Stimulated activated CD8-positive, alpha-beta memory T cell treated with anti-CD3 and anti-CD28 coated beads, Interleukin-15, amount 100 ng/mL, for 48 hours (primary cell): ENCODE measurements around the gene HSP90AB1.

Experiments
- DNase-seq, 2 donors: peaks; one replicate each; pipeline ENCODE4 v3.0.0-alpha.2; 2020; ENCODE audit warnings: low read depth in 2 of 2

The HSP90AB1 gene

DNA sequence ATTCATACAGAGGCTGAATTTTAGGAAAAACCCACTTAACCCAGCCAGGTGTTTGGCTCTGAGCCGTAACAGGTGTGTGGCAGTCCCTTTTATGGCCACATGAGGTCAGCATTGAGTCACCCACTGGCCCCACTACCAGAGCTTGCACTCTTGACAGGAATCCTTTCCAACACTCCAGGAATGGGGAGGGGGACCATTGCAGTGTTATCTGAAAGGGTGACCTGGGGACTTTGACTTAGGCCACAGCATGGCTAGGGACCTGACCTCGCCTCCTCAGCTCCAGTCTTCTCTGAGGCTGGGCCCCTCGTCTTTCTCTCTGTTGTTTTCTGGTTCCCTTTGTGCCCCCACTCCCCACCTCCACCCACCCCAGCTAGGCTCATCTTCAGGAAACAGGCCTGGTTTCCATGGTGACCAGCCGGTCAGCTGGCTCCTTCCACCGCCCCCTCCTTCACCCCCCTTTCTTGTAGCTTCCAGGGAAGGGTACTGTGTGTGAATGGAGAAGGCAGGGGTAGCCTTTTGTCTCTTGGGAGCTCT is 21.3 kb downstream of the HSP90AB1 start:
- no peak for DNase-seq

DNA sequence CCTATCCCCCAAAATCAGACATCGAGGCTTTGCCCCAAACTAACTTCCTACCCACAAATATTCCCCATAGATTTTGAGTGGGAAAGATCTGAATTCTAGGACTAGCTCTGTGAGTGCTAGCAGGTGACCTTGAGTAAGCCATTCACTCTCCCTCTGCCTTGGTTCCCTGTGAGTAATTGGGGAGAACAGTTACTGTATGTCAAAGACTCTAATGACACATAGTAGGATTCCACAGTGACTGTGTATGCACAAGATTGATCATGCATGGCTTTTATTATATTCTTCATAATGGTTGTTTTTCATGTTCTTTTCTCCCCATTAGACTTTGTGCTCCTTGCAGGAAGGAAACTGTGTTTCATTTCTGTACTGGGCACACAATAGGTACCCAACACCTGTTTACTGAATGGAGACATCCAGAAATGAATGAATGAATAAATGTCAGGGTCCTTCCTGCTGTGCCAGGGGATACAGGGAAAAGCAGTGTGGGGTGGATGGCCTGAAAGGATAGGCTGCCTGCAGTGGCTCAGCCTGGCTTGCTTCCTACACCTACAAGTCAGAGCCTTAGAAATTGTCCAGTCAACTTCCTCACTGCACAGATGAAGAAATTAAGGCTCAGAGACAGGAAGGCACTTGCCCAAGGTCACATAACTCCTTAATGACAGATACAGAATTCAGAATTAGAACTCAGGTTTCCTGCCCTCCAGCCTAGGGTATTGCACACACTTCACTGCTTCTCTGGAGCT is 22.4 kb downstream of the HSP90AB1 start:
- no peak for DNase-seq

DNA sequence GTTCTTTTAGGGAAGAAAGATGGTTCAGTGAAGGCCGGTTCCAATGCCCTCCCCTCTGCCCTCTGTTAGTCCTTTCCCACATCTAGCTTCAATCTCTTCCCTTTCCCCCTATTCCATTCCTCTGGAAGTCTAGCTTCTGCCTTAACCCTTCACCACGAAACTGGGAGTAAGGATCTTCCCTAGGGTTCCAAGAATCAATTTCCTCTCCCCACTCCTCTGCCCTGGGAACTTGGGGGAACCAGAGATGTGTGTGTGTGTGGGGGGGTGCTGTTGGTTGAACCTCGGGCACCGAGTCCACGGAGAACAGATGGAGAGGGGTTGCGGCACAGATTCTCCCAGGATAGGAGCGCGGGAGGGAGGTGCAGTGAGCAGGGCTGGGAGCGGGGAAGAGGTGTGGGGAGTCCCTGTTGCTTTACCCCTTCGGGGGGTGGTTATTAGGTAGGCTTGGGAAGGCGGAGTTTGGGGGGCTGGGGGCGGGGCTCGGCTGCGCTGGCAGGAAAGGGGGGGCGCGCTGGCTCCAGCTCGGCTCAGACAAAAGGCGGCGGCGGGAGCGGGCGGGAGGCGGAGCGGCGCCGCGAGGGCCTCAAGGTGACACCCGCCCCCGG is 23.1 kb downstream of the HSP90AB1 start, which contains the start of gene TMEM151B:
TMEM151B (plus strand) TSS at position 530 of the 605 bp plus-strand sequence. CDS start 293 bp downstream, outside the sequence.
- no peak for DNase-seq

DNA sequence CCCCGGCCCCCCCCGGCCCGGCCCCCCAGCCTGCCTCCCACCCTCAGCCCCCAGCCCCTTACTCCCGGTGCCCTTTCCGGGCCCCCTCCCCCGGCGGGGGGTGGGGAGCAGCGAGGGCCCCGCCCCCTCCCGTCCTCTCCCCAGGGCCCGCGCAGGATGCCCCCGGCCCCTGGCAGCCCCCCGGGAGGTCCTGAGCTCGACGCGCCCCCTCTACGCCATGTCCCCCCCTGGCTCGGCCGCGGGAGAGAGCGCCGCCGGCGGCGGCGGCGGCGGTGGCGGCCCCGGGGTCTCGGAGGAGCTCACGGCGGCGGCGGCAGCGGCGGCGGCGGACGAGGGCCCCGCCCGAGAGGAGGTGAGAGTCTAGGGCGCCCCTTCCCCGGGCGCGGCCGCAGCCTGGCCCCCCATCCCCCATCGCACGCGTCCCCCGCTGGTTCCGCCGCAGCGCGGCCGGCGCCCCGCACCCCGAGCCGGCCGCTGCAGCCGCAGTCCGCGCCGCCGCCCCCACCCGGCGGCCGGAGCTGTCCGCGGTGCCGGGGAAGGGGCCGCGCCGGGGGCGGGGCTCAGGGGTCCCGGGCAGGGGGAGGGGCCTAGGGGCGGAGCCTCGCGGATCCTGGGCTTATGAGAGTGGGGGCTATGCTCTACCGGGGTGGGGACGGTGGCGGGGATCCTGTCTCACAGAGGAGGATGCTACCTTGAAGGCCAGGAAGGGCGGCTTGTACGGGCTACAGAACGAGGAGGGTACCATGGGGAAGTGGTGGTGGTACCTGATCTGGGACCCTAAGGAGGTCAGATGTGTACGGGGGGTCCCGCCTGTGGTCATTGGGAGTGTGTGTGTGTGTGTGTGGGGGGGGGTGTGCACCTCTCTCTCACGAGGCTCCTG is 23.9 kb downstream of the HSP90AB1 start:
- DNase-seq: no peak

DNA sequence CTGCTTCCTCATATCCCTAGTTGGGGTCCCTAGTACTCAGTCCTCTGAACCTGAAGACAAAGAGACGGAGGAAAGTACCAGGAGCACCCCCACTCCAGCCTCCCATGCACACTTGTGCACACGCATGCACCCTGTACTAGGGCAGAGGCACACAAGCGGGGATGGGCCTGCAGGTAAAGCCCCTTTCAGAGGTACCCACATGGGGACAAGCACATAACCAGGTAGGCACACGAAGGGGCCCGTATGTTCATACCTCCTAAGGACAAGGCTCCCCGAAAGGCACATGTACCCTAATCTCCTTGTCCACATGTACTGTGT is 24.5 kb downstream of the HSP90AB1 start:
- DNase-seq: no peak

DNA sequence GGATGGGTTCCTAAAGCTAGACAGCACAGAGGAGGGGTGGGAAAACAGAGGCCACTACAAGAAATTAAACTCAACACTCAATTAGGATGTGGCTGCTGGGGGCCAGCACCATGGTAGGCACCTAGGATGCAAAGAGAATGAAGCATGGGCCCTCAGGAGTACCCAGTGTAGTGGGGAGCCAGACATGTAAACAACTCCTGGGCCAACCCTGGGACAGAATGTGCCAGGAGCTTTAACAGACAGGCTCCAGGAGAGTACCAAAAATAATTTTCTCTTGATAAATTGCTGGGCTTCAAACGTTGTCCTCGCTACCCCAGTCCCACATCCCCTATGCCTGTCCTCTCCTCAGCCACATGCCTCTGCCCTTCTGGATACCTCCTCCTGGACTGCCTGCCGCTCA is 25.0 kb downstream of the HSP90AB1 start:
- no peak for DNase-seq

DNA sequence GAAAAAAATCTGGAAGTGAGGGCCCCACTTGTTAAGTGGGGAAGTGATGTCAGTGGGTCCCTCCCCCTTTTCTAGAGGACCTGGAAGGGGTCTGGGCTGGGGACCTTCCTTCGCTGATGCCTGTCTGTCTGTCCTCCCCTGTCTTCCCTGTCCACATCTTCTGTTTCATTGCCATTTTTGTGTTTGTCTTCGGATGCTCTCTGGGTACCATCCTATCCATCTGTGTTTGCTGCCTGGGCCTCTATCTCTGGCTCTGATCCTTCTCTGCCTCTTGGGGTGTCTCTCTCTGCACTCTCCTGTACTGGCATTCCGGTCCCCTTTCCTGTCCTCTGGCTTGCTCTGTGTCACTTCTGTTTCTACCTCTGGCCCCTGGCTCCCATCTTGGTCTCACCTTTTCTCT is 25.6 kb downstream of the HSP90AB1 start:
- no peak for DNase-seq

DNA sequence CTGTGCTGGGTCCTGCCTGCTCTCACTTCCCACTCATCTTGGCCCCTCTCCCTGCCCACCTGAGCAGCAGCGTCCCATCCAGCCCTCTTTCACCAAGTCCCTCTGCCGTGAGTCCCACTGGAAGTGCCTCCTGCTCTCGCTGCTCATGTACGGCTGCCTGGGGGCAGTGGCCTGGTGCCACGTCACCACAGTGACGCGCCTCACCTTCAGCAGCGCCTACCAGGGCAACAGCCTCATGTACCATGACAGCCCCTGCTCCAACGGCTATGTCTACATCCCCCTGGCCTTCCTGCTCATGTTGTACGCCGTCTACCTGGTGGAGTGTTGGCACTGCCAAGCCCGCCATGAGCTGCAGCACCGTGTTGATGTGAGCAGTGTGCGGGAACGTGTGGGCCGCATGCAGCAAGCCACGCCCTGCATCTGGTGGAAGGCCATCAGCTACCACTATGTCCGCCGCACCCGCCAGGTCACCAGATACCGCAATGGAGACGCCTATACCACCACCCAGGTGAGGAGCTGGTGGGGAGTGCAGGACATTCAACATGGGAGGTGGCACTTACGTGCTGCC is 26.2 kb downstream of the HSP90AB1 start:
- no peak for DNase-seq

DNA sequence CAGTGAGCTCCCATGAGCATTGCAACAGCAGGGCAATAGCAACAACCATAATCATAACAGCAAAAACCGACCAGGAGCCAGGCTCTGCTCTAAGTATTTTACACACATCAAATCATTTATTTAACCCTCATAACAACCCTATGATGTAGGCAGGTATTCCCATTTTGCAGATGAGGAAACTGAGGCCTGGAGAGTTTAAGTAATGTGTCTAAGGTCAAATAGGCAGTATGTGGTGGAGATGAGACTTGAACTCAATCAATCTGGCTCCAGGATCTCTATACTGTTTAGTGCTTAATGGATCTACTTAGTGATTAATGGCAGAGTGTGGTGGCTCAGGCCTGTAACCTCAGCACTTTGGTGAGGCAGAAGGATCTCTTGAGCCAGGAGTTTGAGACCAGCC is 26.7 kb downstream of the HSP90AB1 start:
- no peak for DNase-seq

DNA sequence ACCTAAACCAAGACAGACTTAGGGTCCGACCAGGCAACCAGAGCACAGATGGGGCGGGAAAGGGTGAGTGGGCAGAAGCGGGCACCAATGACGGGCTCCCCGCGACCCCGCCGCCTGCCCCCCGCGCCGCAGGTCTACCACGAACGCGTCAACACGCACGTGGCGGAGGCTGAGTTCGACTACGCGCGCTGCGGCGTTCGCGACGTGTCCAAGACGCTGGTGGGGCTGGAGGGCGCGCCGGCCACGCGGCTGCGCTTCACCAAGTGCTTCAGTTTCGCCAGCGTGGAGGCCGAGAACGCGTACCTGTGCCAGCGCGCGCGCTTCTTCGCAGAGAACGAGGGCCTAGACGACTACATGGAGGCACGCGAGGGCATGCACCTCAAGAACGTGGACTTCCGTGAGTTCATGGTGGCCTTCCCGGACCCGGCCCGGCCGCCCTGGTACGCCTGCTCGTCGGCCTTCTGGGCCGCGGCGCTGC is 28.4 kb downstream of the HSP90AB1 start:
- no peak for DNase-seq

DNA sequence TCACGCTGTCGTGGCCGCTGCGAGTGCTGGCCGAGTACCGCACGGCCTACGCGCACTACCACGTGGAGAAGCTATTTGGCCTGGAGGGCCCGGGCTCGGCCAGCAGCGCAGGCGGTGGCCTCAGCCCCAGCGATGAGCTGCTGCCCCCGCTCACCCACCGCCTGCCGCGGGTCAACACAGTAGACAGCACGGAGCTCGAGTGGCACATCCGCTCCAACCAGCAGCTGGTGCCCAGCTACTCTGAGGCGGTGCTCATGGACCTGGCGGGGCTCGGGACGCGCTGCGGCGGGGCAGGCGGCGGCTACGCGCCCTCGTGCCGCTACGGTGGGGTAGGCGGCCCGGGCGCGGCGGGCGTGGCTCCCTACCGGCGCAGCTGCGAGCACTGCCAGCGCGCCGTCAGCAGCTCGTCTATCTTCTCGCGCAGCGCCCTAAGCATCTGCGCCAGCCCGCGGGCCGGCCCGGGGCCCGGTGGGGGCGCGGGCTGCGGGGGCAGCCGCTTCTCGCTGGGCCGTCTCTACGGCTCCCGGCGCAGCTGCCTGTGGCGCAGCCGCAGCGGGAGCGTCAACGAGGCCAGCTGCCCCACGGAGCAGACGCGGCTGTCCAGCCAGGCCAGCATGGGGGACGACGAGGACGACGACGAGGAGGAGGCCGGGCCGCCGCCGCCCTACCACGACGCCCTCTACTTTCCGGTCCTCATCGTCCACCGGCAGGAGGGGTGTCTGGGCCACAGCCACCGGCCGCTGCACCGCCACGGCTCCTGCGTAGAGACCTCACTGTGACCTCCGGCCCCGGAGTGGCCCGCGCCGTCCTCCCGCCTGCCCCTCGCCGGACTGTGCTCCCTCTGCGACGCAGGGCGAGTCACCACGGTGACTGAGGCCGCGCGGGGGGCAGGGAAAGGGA is 29.1 kb downstream of the HSP90AB1 start:
- no peak for DNase-seq

DNA sequence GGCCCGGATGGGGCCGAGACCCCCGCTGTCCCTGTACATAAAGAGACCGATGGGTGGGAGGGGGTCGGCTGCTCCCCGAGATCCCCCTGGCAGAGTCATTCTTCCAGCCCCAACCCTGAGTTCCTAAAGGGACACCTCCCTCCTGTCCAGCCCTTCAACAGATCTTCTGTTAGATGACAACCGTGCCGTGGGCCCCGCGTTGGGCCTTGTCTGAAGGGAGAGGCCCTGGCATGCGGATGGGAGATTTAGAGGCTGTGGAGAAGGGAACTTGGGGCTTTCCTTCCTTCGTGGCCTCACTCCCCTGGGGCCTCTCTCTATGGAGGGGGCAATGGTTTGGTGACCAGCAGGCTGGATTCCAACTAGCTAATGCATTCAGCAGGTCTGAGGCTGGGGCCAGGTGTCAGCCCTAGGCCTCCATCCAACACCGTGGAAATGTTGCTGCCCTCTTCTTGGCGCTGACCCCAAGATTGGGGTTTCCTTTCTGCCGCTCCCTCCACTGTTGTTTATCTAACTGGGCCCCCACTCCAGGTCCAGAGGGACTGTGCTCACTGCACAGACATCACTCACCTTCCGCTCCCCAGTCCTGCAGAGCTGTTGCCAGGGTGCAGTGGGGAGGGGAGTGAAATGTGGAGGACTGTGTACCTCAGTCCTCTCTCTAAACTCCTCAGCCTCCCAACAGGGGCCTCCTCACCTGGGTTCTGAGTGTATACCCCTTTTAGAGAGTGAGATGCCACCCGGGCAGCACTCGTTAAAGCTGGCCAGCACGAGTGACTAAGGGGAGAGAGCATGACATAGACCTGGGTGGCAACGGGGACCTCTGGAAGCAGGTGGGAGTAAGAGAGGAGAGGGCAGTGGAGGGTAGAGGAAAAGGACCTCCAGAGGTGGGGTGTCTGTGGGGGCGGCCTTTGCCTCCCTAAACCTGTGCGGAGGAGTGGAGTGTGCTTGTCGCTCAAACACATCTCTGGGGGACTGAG is 30.1 kb downstream of the HSP90AB1 start:
- DNase-seq: no peak

DNA sequence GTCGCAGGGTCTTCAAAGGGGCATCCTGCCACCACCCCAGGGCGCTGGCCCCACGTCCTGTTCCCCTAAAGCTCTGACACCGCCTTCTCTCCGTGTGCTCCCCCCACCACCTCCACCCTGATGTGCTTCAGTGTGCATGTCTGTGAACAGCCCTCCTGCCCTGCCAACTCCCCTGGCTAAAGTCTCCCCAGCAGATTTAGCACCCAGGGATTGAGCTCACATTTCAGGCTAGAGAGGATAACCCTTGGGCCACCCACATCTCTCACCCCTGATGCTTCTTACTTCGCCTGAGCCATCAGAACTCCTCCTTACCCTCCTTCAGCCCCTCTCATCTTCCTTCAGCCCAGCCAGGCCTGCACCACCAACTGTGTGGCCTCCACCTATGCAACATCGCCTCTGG is 30.9 kb downstream of the HSP90AB1 start:
- DNase-seq: no peak

DNA sequence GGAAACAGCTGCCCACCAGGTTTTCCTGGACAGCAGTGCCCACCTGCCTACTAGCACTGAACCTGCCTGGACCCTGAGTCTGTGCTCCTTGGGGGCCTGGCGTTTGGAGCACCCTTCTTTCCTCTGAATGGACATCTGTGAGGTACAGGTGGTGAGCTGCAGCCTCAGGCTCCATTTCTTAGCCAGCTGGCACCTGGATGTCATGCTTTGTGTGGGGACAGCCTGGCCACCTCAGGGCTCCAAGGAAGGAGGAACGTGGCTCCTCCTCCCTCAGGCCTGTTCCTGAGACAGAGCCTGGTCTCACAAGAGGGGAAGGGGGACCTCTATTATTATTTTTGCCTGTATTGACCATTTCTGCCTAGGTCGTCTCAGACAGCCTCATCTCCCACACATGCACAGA is 31.4 kb downstream of the HSP90AB1 start:
- no peak for DNase-seq

DNA sequence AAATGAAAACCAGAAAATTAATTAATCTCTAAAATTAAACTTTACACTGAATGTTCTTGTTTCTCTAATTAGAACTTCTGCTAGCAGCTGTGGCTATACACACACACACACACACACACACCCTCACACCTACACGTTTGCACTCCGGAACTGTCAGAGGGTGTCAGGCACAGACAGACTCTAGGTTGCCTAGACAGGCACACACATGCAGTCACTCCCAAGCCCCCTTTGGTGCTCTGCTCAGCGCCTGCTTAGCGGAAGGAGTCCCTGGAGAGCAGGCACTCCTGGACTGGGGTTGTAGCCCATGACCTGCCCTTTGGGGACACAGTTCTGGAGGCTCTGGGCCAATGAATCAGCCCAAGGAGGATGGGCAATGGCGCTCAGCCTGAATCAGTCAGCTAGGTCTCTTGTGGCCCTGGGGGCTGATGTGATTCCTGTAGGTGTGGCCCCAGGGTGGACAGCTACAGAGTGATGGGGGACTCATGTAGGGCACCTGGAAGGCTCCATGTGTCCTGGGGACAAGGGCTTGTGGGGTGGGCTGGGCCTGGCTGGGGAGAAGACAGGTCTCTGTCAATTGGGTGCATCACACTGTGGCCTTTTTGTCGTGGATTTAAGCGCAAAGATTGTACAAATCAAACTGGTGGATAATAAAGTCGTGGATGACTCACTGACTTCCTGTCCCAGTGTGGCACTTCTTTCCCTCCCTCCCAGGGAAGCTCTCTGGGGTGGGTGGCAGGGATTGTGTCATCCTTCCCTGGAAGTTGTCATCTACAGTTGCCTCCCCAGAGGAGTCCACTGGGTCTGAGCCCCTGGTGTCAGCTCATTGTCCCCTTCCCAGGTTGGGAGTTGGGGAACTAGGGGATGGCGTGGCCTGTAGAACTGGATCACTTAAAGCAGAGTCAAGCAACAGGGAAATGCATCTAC is 32.1 kb downstream of the HSP90AB1 start:
- DNase-seq: no peak

DNA sequence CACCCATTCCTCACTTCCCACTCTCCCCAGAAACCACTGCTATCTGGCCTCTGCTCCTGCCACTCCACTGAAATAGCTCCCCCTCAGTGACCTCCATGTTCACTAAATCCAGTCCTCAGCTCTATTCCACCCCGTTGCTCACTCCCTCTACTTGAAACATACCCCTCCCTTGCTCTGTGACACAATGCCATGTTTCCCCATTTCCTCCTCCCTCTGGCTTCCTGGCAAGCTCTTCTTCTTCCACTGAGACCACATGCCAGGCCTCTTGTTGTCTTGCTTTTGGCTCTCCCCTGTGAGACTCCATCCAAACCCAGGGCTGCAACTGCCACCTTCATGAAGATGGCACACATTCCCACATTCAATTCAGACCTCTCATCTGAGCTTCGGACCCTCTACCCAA is 37.2 kb downstream of the HSP90AB1 start:
- no peak for DNase-seq

DNA sequence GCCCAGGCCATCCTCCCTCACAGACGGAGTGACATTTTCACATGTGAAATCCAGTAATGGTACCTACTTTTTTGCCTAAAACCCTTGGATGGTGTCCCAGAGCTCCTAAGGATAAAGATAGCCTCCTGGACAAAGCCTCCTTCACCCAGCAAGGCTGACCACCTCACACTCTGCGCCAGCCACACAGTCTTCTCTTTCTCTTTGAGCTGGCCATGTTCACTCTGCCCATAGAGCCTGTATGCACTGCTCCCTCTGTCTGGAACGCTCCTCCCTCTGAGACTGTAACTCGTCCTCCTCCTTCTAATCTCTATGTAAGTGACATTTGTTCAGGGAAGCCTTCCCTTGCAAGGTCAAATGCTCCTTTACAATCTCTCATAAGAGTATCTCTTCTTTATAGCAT is 38.0 kb downstream of the HSP90AB1 start:
- DNase-seq: no peak

DNA sequence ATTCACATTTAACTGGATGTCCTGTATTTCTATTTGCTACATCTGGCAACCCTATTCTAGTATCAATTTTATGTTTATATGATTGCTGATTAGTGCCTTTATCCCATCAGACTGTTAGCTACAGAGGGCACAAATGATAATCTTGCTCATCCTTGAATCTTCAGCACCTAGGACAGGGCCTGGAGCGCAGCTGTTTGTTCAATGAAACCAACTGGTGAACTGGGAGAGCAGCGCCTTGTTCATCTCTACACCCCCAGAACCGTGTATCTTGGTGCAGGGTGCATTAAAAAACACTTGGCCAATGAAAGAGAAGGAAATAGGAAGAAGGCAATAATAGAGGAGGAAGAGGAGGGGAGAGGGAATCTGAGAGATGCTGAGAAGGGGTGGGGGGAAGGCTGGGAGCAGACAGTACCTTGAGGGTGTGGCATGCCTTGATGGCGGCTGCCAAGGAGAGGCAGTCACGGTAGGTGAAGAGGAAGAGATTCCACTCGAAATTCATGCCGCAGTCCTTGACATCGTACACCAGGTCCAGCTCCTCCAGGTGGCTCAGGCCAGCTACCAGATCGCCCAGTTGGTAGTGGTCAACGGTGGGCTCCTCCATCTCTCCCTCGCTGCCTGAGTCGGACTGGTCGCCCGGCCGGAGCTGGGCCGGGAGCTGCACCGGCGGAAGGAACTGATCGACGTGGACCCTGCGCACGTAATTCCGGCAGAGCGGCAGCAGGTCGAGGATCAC is 38.8 kb downstream of the HSP90AB1 start:
- no peak for DNase-seq
